ENCODE data around the gene DRICH1.
"Not testable (repeated sequence)": the region's sequence is repeated elsewhere in the genome, so short reads cannot be mapped to it uniquely, and the experiment has no call there.

DRICH1 gene

DNA sequence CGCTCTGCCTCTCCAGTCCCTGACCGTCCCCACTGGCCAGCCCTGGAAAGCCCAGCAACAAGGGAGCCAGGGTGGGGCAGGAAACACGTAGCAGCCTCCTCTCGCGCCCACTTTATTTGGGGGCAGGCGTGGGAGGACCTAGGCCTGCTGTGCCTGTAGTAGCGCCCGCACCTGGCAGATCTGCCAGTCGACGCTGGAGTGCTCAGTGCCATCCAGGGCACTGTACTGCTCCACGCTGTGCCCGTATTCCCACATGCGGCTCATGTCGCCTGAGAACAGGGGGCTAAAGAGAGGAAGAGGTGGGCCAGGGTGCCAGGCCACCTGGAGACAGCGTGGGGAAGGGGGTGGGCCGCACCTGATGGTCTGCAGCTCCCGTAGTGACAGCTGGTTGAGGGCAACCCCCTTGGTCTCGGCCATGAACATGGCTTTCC, 17.0 kb upstream of the DRICH1 start:
- H3K27me3 ChIP-seq (ENCODE audit: insufficient read depth, poor library complexity, severe bottlenecking): no peaks in the 10 kb centered on the region
- TF ChIP-seq, protein P1, sequence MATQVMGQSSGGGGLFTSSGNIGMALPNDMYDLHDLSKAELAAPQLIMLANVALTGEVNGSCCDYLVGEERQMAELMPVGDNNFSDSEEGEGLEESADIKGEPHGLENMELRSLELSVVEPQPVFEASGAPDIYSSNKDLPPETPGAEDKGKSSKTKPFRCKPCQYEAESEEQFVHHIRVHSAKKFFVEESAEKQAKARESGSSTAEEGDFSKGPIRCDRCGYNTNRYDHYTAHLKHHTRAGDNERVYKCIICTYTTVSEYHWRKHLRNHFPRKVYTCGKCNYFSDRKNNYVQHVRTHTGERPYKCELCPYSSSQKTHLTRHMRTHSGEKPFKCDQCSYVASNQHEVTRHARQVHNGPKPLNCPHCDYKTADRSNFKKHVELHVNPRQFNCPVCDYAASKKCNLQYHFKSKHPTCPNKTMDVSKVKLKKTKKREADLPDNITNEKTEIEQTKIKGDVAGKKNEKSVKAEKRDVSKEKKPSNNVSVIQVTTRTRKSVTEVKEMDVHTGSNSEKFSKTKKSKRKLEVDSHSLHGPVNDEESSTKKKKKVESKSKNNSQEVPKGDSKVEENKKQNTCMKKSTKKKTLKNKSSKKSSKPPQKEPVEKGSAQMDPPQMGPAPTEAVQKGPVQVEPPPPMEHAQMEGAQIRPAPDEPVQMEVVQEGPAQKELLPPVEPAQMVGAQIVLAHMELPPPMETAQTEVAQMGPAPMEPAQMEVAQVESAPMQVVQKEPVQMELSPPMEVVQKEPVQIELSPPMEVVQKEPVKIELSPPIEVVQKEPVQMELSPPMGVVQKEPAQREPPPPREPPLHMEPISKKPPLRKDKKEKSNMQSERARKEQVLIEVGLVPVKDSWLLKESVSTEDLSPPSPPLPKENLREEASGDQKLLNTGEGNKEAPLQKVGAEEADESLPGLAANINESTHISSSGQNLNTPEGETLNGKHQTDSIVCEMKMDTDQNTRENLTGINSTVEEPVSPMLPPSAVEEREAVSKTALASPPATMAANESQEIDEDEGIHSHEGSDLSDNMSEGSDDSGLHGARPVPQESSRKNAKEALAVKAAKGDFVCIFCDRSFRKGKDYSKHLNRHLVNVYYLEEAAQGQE (IDR thresholded peaks at IDR 0.05; ENCODE audit: insufficient replicate concordance, low read depth): no peak
- DNase-seq (ENCODE audit: low read depth in 1 of 2, low spot score in 1 of 2): no peak
- H3K4me3 ChIP-seq (replicated peaks; ENCODE audit: insufficient read depth, low read length): no peak overlapping the region
- no peak overlapping the region for H3K27ac ChIP-seq (replicated peaks)

GRCh38 chr22:23646526-23646925, 14.4 kb upstream of the DRICH1 start:
- H3K27me3 ChIP-seq (ENCODE audit: insufficient read depth, poor library complexity, severe bottlenecking); H3K4me3 ChIP-seq (replicated peaks; ENCODE audit: insufficient read depth, low read length); H3K27ac ChIP-seq (replicated peaks); DNase-seq (ENCODE audit: low read depth in 1 of 2, low spot score in 1 of 2): not testable (repeated sequence)

GRCh38 chr22:23640206-23640605, 8.1 kb upstream of the DRICH1 start:
- not testable (repeated sequence) for H3K27me3 ChIP-seq (ENCODE audit: insufficient read depth, poor library complexity, severe bottlenecking); DNase-seq (ENCODE audit: low read depth in 1 of 2, low spot score in 1 of 2)

GRCh38 chr22:23639661-23640060, 7.5 kb upstream of the DRICH1 start:
- Histone ChIP-seq H3K27me3 (ENCODE audit: insufficient read depth, poor library complexity, severe bottlenecking) (no peaks in the 10 kb centered on the region), H3K4me3 (replicated peaks; ENCODE audit: insufficient read depth, low read length) (no peak overlapping the region), H3K27ac (replicated peaks) (no peak overlapping the region)
- TF ChIP-seq SPI1 (IDR thresholded peaks at IDR 0.05; ENCODE audit: borderline replicate concordance, low read depth) (no peak), GABPA (IDR thresholded peaks at IDR 0.05; ENCODE audit: low read depth) (no peak), POLR2AphosphoS5 (IDR thresholded peaks at IDR 0.05; ENCODE audit: low read depth) (no peak)
- TF ChIP-seq, protein P1 (IDR thresholded peaks at IDR 0.05; ENCODE audit: insufficient replicate concordance, low read depth): no peak
- no peak for DNase-seq (ENCODE audit: low read depth in 1 of 2, low spot score in 1 of 2)

More at GRCh38 chr22:23640206-23640605, 8.1 kb upstream of the DRICH1 start:
- not testable (repeated sequence) for H3K4me3 ChIP-seq (replicated peaks; ENCODE audit: insufficient read depth, low read length); H3K27ac ChIP-seq (replicated peaks)

GRCh38 chr22:23638611-23639010, 6.5 kb upstream of the DRICH1 start:
- no peak for DNase-seq (ENCODE audit: low read depth in 1 of 2, low spot score in 1 of 2)
- Histone ChIP-seq H3K4me3 (replicated peaks; ENCODE audit: insufficient read depth, low read length) (no peak overlapping the region), H3K27me3 (ENCODE audit: insufficient read depth, poor library complexity, severe bottlenecking) (no peaks in the 10 kb centered on the region), H3K27ac (replicated peaks) (no peak overlapping the region)
- TF ChIP-seq POLR2AphosphoS5 (IDR thresholded peaks at IDR 0.05; ENCODE audit: low read depth): no peak
- TF ChIP-seq, protein P1 (IDR thresholded peaks at IDR 0.05; ENCODE audit: insufficient replicate concordance, low read depth): no peak
- no peak for TF ChIP-seq GABPA (IDR thresholded peaks at IDR 0.05; ENCODE audit: low read depth)
- no peak for TF ChIP-seq CTCF (IDR thresholded peaks at IDR 0.05; ENCODE audit: insufficient read depth, low read length)
- TF ChIP-seq SPI1 (IDR thresholded peaks at IDR 0.05; ENCODE audit: borderline replicate concordance, low read depth): no peak

DNA sequence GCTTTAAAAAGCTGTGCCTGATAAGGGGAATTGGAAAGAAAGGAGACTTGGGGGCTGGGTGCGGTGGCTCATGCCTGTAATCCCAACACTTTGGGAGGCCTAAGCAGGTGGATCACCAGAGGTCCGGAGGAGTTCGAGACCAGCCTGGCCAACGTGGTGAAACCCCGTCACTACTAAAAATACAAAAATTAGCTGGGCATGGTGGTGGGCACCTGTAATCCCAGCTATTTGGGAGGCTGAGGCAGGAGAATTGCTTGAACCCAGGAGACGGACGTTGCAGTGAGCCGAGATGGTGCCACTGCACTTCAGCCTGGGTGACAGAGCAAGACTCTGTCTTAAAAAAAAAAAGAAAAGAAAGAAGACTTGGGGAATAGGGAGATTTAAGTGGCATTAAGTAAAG, 3.2 kb upstream of the DRICH1 start:
- not testable (repeated sequence) for H3K27ac ChIP-seq (replicated peaks); H3K4me3 ChIP-seq (replicated peaks; ENCODE audit: insufficient read depth, low read length); H3K27me3 ChIP-seq (ENCODE audit: insufficient read depth, poor library complexity, severe bottlenecking); DNase-seq (ENCODE audit: low read depth in 1 of 2, low spot score in 1 of 2)

DNA sequence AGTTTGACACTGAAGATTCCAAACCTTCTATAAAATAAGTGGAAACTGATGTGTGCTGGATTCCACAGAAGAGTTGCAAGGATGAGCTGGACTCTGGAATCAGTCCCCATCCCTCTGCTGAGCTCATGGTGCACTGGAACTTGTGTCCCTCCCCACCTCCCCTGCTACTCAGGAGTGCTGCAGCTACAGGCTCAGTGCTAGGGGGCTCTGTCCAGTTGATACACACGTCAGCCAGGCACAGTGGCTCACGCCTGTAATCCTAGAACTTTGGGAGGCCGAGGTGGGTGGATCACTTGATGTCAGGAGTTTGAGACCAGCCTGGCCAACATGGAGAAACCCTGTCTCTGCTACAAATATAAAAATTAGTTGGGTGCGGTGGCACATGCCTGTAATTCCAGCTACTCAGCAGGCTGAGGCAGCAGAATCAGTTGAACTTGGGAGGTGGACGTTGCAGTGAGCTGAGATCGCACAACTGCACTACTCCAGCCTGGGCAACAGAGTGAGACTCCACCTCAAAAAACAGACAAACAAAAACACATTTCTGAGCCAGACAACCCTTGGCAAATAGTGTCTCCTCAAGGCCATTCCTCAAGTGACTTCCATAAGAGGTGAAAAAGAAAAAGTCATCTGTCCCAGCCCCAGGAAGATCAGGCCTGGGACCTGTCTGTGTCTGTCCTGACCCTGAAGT, 3.9 kb downstream of the DRICH1 start:
- H3K27ac ChIP-seq (replicated peaks); H3K4me3 ChIP-seq (replicated peaks; ENCODE audit: insufficient read depth, low read length); H3K27me3 ChIP-seq (ENCODE audit: insufficient read depth, poor library complexity, severe bottlenecking); DNase-seq (ENCODE audit: low read depth in 1 of 2, low spot score in 1 of 2): not testable (repeated sequence)
